Activated effector memory CD4-positive, alpha-beta T cell treated with Interleukin-2 at 50 U/mL for 16 hours (primary cell): Measurements from ENCODE around the gene CEP250.
"Not testable (repeated sequence)": the region's sequence is repeated elsewhere in the genome, so short reads cannot be mapped to it uniquely, and the experiment has no call there.

Experiments used
- DNase-seq: peaks from one replicate; pipeline ENCODE4 v3.0.0-alpha.2; 2020

The CEP250 gene

GRCh38 chr20:35453647-35454046, 1.8 kb upstream of the CEP250 start:
- no peak for DNase-seq

DNA sequence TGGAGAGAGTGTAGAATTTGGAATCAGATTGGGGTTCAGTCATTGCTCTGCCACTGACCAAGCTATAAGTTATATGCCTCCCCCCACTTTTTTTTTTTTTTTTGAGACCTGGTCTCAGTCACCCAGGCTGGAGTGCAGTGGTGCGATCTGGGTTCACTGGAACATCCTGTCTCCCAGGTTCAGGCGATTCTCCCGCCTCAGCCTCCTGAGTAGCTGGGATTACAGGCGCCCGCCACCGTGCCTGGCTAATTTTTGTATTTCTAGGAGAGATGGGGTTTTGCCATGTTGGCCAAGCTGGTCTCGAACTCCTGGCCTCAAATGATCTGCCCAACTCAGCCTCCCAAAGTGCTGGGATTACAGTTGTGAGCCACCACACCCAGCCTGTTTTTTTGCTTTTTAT, 1.3 kb downstream of the CEP250 start:
- DNase-seq, result not testable (repeated sequence)

- DNase-seq, result not testable (repeated sequence)
Measured at GRCh38 chr20:35457539-35457938, 2.1 kb downstream of the CEP250 start.

- no peak for DNase-seq
Measured at GRCh38 chr20:35458388-35458787, 3.0 kb downstream of the CEP250 start.

DNA sequence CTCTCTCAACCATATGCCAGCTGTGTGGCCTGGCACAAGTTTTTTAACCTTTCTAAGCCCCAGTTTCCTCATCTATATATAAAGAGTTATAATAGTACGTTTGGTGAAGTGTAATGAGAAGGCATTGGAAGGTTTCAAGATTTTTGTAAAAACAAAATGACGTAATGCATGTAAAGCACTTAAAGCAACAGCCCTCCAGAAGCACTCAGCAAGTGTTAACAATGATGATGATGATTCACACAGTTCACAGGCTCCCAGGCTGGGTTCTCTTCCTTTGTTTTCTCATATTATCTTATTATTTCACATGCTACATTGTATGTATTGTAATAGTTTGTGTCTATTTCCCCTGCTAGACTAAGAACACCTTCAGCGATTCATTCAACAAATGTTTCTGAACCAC, 6.2 kb downstream of the CEP250 start:
- DNase-seq, result no peak

- DNase-seq, result no peak
Measured at GRCh38 chr20:35462351-35462750, 7.0 kb downstream of the CEP250 start.

DNA sequence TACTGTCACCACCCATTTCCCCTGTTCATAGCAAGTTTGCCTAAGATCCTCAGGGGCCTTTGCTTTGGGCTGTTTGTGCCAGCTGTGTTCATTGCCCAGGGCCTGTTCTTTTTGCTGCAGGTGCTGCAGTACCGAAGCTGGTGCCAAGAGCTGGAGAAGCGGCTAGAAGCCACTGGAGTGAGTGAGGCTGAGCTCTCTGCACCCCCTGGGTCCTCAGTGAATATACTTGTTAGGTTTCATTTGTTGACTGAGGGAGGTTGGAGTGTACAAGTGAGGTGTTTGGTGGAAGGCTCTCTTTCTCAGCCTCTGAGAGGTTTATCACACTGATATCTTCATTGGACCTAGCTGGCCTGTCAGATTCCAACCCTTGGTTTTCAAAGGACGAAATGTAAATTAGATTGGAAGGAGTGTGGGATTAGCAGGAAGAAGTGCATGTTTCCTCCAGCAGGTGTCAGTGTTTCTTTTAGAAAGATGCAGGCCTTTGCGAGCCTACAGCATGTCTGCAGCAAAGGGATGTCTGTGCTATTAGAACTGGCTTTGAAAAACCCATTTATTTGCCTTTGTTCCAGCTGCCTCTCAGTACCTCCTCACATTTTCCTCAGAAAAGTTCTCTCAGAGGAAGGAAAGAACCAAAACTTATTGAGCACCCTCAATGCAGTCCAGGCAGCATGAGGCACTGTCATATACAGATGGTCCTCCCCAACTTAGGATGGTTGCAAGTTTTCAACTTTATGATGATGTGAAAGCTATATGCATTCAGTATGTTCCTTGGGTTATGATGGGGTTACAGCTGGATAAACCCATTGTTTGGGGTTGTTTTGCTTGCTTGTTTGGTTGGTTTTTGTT, 8.3 kb downstream of the CEP250 start:
- DNase-seq, result peak; percentile 8

DNA sequence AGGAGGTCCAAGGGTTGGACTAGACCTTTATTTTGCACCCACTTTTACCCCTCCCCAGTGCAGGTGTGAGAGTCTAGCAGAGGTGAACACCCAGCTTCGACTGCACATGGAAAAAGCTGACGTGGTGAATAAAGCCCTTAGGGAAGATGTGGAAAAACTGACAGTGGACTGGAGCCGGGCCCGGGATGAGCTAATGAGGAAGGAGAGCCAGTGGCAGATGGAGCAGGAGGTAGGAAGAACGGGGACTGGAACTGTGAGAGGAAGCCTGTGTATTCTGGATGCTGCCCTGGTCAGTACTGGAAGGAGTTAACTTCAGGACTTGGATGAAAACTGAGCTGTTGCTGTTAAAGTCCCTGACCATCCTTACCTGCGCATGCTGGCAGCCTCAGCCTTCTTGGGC, 10.6 kb downstream of the CEP250 start:
- DNase-seq, result no peak

GRCh38 chr20:35466856-35467255, 11.5 kb downstream of the CEP250 start:
- DNase-seq, result no peak

DNA sequence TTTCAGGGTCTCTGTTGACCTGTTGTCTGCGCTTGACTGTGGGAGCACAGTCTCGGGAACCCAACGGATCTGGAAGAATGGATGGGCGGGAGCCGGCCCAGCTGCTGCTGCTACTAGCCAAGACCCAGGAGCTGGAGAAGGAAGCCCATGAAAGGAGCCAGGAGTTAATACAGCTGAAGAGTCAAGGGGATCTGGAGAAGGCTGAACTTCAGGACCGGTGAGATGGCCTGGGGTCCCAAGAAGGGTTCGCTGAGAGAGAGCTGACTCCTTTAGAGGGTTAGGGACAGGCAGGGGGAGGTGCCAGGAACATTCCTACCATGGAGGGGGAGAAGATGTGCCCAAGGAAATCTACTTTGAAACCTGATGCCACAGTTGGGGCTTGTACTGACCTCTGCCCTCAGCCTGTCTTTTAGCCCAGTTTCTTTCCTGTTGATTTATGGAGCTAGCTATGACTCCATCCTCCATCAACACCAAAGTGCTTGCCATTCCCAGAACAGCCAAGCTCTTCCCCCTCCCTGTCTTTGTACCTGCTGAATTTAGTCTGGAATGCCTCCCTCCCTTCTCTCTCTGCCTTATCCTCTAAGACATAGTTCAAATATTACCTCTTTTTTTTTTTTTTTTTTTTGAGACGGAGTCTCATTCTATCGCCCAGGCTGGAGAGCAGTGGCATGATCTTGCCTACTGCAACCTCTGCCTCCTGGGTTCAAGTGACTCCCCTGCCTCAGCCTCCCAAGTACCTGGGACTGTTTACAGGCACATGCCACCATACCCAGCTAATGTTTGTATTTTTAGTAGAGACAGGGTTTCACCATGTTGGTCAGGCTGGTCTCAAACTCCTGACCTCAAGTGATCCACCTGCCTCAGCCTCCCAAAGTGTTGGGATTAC, 12.2 kb downstream of the CEP250 start:
- DNase-seq, result no peak

DNA sequence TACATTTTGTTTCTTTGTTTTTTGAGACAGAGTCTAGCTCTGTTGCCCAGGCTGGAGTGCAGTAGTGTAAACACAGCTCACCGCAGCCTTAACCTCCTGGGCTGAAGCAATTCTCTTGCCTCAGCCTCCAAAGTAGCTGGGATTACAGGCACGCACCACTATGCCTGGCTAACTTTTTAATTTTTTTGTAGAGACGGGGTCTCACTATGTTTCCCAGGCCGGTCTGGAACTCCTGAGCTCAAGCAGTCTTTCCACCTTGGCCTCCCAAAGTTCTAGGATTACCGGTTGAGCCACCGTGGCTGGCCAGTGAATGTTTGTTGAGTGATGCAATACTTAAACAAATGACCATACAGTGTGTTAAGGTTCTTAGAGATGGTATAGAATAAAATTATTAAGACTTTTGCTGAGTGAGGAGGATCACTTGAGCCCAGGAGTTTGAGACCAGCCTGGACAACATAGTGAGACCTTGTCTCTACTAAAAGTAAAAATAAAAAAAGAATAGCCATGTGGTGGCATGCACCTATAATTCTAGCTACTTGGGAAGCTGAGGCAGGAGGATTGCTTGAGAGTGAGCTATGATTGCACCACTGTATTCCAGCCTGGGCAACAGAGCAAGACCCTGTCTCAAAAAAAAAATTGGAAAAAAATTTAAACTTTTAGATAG, 13.4 kb downstream of the CEP250 start:
- DNase-seq, result no peak

GRCh38 chr20:35472209-35472608, 16.8 kb downstream of the CEP250 start:
- no peak for DNase-seq

DNA sequence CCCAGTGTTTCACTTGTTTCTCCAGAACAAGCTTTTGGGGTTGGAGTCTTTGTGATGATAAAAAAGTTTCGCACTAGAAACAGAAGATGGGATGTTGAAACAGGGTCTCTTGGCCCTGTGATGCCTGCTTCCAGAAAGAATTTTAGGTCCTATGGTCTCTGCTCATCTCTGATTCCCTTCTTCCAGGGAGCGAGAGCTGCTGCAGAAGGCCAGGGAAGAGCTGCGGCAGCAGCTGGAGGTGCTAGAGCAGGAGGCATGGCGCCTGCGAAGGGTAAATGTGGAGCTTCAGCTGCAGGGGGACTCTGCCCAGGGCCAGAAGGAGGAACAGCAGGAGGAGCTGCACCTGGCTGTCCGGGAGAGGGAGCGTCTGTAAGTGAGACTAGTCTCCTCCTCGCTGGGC, 18.3 kb downstream of the CEP250 start:
- DNase-seq, result no peak

- no peak for DNase-seq
Measured at GRCh38 chr20:35474303-35474871, 19.0 kb downstream of the CEP250 start.

GRCh38 chr20:35476288-35476687, 20.9 kb downstream of the CEP250 start:
- DNase-seq, result no peak

DNA sequence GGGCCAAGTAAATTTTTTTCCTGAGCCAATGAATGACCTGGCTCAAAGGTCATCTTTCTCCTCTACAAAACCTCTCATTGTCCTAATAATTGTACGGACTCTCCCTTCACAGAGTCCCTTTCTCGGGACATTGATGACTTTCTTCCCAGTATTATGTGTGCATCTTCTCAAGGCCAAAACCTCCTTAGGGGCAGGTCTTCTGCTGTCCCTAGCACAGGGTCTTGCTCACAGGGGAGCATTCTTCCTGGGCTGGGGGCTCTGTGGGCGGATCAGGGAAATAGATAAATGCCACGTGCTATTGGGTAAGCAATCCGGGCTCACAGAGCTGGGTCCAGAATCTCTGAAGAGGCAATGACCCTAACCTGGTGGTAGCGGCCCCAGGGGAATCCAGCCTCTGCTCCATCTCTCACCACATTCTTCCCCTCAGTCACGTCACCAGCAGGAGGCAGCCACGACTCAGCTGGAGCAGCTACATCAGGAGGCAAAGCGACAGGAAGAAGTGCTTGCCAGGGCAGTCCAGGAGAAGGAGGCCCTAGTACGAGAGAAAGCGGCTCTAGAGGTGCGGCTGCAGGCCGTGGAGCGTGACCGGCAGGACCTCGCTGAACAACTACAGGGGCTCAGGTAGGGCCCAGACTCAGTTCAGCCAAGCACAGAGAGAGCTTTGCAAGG, 23.5 kb downstream of the CEP250 start:
- no peak for DNase-seq

- no peak for DNase-seq
Measured at GRCh38 chr20:35479798-35480197, 24.4 kb downstream of the CEP250 start.

- no peak for DNase-seq
Measured at GRCh38 chr20:35487479-35487878, 32.1 kb downstream of the CEP250 start.

DNA sequence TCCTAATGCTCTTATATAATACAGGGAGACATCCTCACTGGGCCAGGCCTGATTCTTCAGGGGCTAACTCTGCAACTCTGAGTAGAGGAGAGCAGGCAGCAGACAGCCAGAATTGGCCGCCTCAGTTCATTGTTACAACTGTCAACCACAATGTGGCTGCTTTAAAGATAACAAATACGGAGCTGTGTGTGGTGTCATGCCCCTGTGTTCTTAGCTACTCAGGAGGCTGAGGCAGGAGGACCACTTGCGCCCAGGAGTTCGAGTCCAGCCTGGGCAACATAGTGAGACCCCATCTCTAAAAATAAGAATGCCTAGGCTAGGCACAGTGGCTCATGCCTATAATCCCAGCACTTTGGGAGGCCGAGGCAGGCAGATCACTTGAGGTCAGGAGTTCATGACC, 34.3 kb downstream of the CEP250 start:
- DNase-seq, result no peak

- DNase-seq, result peak; percentile 54
Measured at GRCh38 chr20:35490736-35491181, 35.4 kb downstream of the CEP250 start.

GRCh38 chr20:35491823-35492222, 36.4 kb downstream of the CEP250 start:
- DNase-seq, result no peak

DNA sequence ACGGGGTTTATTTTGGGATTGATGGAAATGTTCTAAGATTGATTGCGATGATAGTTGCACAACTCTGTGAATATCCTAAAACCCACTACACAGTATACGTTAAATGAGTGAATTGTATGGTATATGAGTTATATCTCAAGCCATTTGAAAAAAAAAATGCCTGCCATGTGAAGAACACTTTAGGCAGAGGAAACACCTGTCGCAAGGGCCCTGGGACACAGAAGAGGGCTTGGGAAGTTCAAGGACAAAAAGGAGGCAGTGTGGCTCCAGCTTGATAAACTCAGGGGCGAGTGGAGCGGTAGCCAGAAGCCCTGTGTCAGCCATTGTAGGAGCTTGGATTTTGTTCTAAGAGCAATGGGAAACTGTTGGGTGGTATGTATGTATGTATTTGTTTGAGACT, 37.0 kb downstream of the CEP250 start:
- no peak for DNase-seq
